Measurements from ENCODE around the gene NXPE4. TPM values are rescaled to one million over a fixed set of nuclear protein-coding genes. Genes with fewer than 3 reads are reported as not detected.
"Not testable (repeated sequence)": the region's sequence is repeated elsewhere in the genome, so short reads cannot be mapped to it uniquely, and the experiment has no call there.

Gene NXPE4
- total RNA-seq, 1 donor from 2014 or later: not detected

- intact Hi-C loops (cut with micrococcal nuclease); DNase-seq; ATAC-seq: not testable (repeated sequence)
Measured at GRCh38 chr11:114612199-114612598, 16.6 kb upstream of the NXPE4 start.

- no peak for DNase-seq
- ATAC-seq: no peak
- intact Hi-C loops (cut with micrococcal nuclease): no loop called here
Measured at GRCh38 chr11:114610984-114611944, 15.7 kb upstream of the NXPE4 start.

- ATAC-seq (no peak), DNase-seq (no peak)
- intact Hi-C loops (cut with micrococcal nuclease): no loop called here
Measured at GRCh38 chr11:114610550-114610949, 15.0 kb upstream of the NXPE4 start.

- no peak for ATAC-seq
- DNase-seq: no peak
- intact Hi-C loops (cut with micrococcal nuclease): no loop called here
Measured at GRCh38 chr11:114609429-114609828, 13.8 kb upstream of the NXPE4 start.

GRCh38 chr11:114608605-114609004 is 13.0 kb upstream of the NXPE4 start:
- DNase-seq; ATAC-seq; intact Hi-C loops (cut with micrococcal nuclease): not testable (repeated sequence)

GRCh38 chr11:114607753-114608459 is 12.3 kb upstream of the NXPE4 start:
- ATAC-seq (no peak), DNase-seq (no peak)
- intact Hi-C loops (cut with micrococcal nuclease): no loop called here

- intact Hi-C loops (cut with micrococcal nuclease): not testable (repeated sequence)
Measured at GRCh38 chr11:114606802-114607075, 11.2 kb upstream of the NXPE4 start.

GRCh38 chr11:114606003-114606801 is 10.6 kb upstream of the NXPE4 start:
- DNase-seq (no peak), ATAC-seq (no peak)
- intact Hi-C loops (cut with micrococcal nuclease): no loop called here

More at GRCh38 chr11:114606802-114607075, 11.2 kb upstream of the NXPE4 start:
- DNase-seq, ATAC-seq: not testable (repeated sequence)

- intact Hi-C loops (cut with micrococcal nuclease): no loop called here
- no peak for DNase-seq
- ATAC-seq: no peak
Measured at GRCh38 chr11:114605370-114605769, 9.8 kb upstream of the NXPE4 start.

- intact Hi-C loops (cut with micrococcal nuclease): no loop called here
- no peak for DNase-seq
- no peak for ATAC-seq
Measured at GRCh38 chr11:114604886-114605285, 9.3 kb upstream of the NXPE4 start.

- no peak for ATAC-seq
- DNase-seq: no peak
- intact Hi-C loops (cut with micrococcal nuclease): no loop called here
Measured at GRCh38 chr11:114604179-114604813, 8.7 kb upstream of the NXPE4 start.

GRCh38 chr11:114603151-114603550 is 7.6 kb upstream of the NXPE4 start:
- DNase-seq; ATAC-seq; intact Hi-C loops (cut with micrococcal nuclease): not testable (repeated sequence)

- DNase-seq: no peak
- no peak for ATAC-seq
- intact Hi-C loops (cut with micrococcal nuclease): no loop called here
Measured at GRCh38 chr11:114598461-114598860, 2.9 kb upstream of the NXPE4 start.

GRCh38 chr11:114596175-114596919 is 761 bp upstream of the NXPE4 start:
- intact Hi-C loops (cut with micrococcal nuclease): no loop called here
- no peak for ATAC-seq
- DNase-seq: no peak

GRCh38 chr11:114594703-114595102 is 883 bp downstream of the NXPE4 start:
- ATAC-seq (no peak), DNase-seq (no peak)
- intact Hi-C loops (cut with micrococcal nuclease): no loop called here

- intact Hi-C loops (cut with micrococcal nuclease): no loop called here
- ATAC-seq (no peak), DNase-seq (no peak)
Measured at GRCh38 chr11:114587398-114587953, 8.1 kb downstream of the NXPE4 start.

GRCh38 chr11:114586797-114587196 is 8.8 kb downstream of the NXPE4 start:
- intact Hi-C loops (cut with micrococcal nuclease): no loop called here
- ATAC-seq (no peak), DNase-seq (no peak)

GRCh38 chr11:114571712-114572111 is 23.9 kb downstream of the NXPE4 start:
- ATAC-seq (no peak), DNase-seq (no peak)
- intact Hi-C loops (cut with micrococcal nuclease): no loop called here

All from left ventricle myocardium superior (tissue), 1 donor.